Muscle of leg (tissue), 11 donors: Measurements from ENCODE around the gene TECPR1. TPM values are rescaled to one million over a fixed set of nuclear protein-coding genes. Genes with fewer than 3 reads are reported as not detected.

Source experiments
- DNase-seq: peaks from one replicate; pipeline ENCODE4 v3.0.0; 2013
- H3K27ac ChIP-seq: one replicate; pipeline ENCODE4 v1.5.1; 2013; ENCODE audit warnings: mild to moderate bottlenecking, low read length, control low read depth
- H3K27me3 ChIP-seq: one replicate; pipeline ENCODE4 v1.6.1; 2013; ENCODE audit warnings: low read length; ENCODE audit not compliant: control insufficient read depth, insufficient read depth
- H3K36me3 ChIP-seq: one replicate; pipeline ENCODE4 v1.6.1; 2013; ENCODE audit warnings: low read length; ENCODE audit not compliant: control insufficient read depth, insufficient read depth
- H3K4me1 ChIP-seq: one replicate; pipeline ENCODE4 v1.6.1; 2013; ENCODE audit warnings: low read length; ENCODE audit not compliant: control insufficient read depth, insufficient read depth
- H3K4me3 ChIP-seq: one replicate; pipeline ENCODE4 v1.5.1; 2013; ENCODE audit warnings: low read length, control low read depth
- H3K9me3 ChIP-seq: replicated peaks from 2 replicates; pipeline ENCODE4 v1.6.1; 2013; ENCODE audit warnings: low read depth, low read length; ENCODE audit not compliant: control insufficient read depth
- WGBS: methylation state at CpG from one replicate; pipeline ENCODE4 v1.1.5; 2013; ENCODE audit warnings: missing lambda C conversion rate; ENCODE audit not compliant: insufficient coverage; 5-methylcytosine and 5-hydroxymethylcytosine counted together
- polyA plus RNA-seq, 8 donors: library from polyadenylated mRNA; unstranded; fragments of 120-200 nt; gene quantifications; one replicate each; pipeline versions ENCODE4 v1.2.1 to v1.2.3, GENCODE V29; 2013; ENCODE audit warnings: inconsistent platforms in 1 of 8, low replicate concordance in 1 of 8; ENCODE audit not compliant: insufficient read length in 8 of 8, insufficient read depth in 1 of 8
- total RNA-seq: library from RNA; stranded (reverse); fragments of 120-200 nt; gene quantifications from one replicate; pipeline ENCODE4 v1.2.4, GENCODE V29; 2013

The TECPR1 gene
- total and polyA plus RNA-seq, 9 donors: 14.4 to 26.5 (median 17.2) TPM

DNA sequence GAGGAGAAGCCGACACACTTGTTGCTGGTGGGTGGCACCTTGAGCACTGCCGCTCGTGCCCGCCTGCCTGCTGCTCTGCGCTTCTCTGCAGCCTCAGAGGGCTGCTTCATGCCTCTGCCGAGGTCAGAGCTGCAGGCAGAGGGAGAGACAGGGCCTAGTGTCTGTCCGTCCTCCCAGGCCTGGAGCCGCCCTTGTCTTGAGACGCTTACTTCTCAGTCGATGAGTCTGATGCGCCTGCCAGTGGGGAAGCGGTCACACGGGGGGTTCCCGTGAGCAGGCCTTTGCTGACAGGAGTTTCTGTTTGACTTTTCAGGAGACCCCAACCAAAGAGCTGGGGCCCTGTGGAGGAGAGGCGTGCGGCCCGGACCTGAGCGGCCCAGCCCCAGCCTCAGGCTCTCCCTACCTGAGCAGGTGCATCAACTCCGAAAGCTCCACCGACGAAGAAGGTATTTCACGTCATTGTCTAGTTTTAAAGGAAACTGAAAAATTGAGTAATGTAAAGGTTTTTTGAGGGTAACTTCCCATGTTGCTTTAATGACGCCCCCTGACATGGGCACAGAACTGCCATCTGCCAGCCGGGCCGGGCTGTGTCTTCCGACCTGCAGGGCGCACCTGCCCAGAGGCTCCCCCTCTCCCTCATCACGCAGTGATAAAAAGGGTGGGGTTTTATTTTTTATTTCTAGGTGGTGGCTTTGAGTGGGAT is 48.6 kb downstream of the TECPR1 start:
- no peak for DNase-seq
- Histone ChIP-seq H3K4me3 (no peak overlapping the region), H3K27me3 (no peaks in the 10 kb centered on the region), H3K36me3 (peaks cover 30% of the 10 kb centered on the region), H3K4me1 (no peaks in the 10 kb centered on the region), H3K27ac (no peak overlapping the region), H3K9me3 (peaks cover 3% of the 10 kb centered on the region)
- WGBS: 94% methylated on average over 17 of the region's 28 CpGs

GRCh38 chr7:98202367-98203195 is 49.5 kb downstream of the TECPR1 start:
- H3K9me3 ChIP-seq: peaks cover 5% of the 10 kb centered on the region
- H3K4me1 ChIP-seq: no peaks in the 10 kb centered on the region
- peaks cover 30% of the 10 kb centered on the region for H3K36me3 ChIP-seq
- no peak overlapping the region for H3K4me3 ChIP-seq
- no peak for DNase-seq
- no peak overlapping the region for H3K27ac ChIP-seq
- H3K27me3 ChIP-seq: no peaks in the 10 kb centered on the region
- WGBS: 75% methylated on average over 12 of the region's 15 CpGs

- no peak for DNase-seq
- Histone ChIP-seq H3K4me3 (no peak overlapping the region), H3K27ac (no peak overlapping the region), H3K4me1 (no peaks in the 10 kb centered on the region), H3K36me3 (peaks cover 25% of the 10 kb centered on the region), H3K27me3 (no peaks in the 10 kb centered on the region), H3K9me3 (peaks cover 5% of the 10 kb centered on the region)
- WGBS: 100% methylated on average over 3 of the region's 6 CpGs
Observed at GRCh38 chr7:98200364-98200763, 51.7 kb downstream of the TECPR1 start.

GRCh38 chr7:98199131-98199530 is 52.9 kb downstream of the TECPR1 start:
- no peak overlapping the region for H3K4me3 ChIP-seq
- peaks cover 30% of the 10 kb centered on the region for H3K36me3 ChIP-seq
- H3K9me3 ChIP-seq: peaks cover 5% of the 10 kb centered on the region
- H3K4me1 ChIP-seq: no peaks in the 10 kb centered on the region
- DNase-seq: no peak
- WGBS: no CpG with 5 or more reads among the region's 5 CpGs
- no peaks in the 10 kb centered on the region for H3K27me3 ChIP-seq
- no peak overlapping the region for H3K27ac ChIP-seq

GRCh38 chr7:98196706-98197605 is 55.1 kb downstream of the TECPR1 start:
- H3K9me3 ChIP-seq: peaks cover 5% of the 10 kb centered on the region
- 88% methylated on average over 11 of the region's 16 CpGs for WGBS
- H3K27ac ChIP-seq: no peak overlapping the region
- no peaks in the 10 kb centered on the region for H3K4me1 ChIP-seq
- DNase-seq: no peak
- H3K36me3 ChIP-seq: peaks cover 38% of the 10 kb centered on the region
- no peak overlapping the region for H3K4me3 ChIP-seq
- no peaks in the 10 kb centered on the region for H3K27me3 ChIP-seq

DNA sequence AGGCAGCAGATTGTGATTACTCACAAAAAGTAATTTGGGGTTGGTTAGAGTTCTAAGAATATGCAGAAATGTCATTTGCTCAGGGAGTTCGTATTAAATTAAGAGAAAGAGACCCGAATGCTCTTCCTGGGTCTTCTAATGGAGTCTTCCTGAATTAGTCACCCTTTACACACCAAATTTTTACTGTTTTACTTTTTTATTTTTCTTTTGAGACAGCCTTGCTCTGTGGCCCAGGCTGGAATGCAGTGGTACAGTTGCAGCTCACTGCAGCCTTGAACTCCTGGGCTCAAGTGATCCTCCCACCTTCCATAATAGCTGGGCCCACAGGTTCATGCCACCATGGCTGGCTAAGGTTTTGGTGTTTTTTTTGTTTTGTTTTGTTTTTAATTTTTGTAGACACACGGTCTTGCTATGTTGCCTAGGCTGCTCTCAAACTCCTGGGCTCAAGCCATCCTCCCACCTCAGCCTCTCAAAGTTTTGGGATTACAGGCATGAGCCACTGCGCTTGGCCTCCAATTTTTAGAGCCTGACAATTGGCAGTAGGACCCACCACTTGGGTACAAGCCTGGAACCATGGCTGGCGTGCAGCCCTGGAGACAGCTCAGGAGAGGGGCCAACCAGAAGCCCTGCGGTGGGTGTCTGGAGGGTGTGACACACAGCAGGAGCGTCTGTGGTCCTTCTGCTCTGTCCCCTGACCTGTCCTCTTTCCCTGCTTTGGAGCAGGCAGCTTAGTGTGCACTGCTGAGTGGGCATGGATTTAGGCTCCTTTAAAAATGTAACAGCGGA is 57.2 kb downstream of the TECPR1 start:
- peaks cover 5% of the 10 kb centered on the region for H3K9me3 ChIP-seq
- no peak overlapping the region for H3K4me3 ChIP-seq
- no peaks in the 10 kb centered on the region for H3K27me3 ChIP-seq
- DNase-seq: no peak
- whole genome bisulfite sequencing: 92% methylated on average over 3 of the region's 8 CpGs
- peaks cover 49% of the 10 kb centered on the region for H3K36me3 ChIP-seq
- H3K27ac ChIP-seq: no peak overlapping the region
- no peaks in the 10 kb centered on the region for H3K4me1 ChIP-seq

GRCh38 chr7:98194186-98194585 is 57.8 kb downstream of the TECPR1 start:
- H3K4me3 ChIP-seq: no peak overlapping the region
- H3K27ac ChIP-seq: no peak overlapping the region
- WGBS: 96% methylated on average over 23 of the region's 28 CpGs
- DNase-seq: no peak
- peaks cover 5% of the 10 kb centered on the region for H3K9me3 ChIP-seq
- peaks cover 53% of the 10 kb centered on the region for H3K36me3 ChIP-seq
- H3K27me3 ChIP-seq: no peaks in the 10 kb centered on the region
- no peaks in the 10 kb centered on the region for H3K4me1 ChIP-seq

DNA sequence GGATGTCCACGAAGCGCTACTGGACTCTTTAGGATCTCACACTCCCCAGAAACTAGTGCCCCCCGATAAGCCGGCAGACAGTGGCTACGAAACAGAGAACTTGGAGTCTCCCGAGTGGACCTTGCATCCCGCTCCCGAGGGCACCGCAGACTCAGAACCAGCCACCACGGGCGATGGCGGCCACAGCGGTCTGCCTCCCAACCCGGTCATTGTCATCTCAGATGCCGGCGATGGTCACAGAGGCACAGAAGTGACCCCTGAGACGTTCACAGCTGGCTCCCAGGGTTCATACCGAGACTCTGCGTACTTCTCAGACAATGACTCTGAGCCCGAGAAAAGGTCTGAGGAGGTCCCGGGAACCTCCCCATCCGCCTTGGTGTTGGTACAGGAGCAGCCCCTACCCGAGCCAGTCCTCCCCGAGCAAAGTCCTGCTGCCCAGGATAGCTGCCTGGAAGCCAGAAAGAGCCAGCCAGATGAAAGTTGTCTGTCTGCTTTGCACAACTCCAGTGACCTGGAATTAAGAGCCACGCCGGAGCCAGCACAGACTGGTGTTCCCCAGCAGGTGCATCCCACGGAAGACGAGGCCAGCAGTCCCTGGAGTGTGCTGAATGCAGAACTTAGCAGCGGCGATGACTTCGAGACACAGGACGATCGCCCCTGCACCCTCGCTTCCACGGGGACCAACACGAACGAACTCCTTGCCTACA is 58.4 kb downstream of the TECPR1 start:
- 96% methylated on average over 37 of the region's 37 CpGs for WGBS
- peaks cover 57% of the 10 kb centered on the region for H3K36me3 ChIP-seq

DNA sequence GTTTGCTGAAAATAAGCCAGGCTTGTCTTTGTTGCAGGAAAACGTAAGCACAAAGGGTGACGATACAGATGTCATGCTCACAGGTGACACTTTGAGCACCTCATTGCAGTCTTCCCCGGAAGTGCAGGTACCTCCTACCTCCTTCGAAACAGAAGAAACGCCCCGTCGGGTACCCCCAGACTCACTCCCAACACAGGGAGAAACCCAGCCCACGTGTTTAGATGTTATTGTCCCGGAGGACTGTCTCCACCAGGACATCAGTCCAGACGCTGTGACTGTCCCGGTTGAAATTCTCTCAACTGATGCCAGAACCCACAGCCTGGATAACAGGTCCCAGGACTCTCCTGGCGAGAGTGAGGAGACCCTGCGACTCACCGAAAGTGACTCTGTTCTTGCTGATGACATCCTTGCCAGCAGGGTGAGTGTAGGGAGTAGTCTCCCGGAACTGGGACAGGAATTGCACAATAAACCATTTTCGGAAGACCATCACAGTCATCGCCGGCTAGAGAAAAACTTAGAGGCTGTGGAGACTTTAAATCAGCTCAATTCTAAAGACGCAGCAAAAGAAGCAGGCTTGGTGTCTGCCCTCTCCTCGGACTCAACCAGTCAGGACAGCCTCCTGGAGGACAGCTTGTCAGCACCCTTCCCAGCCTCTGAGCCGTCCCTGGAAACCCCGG is 59.1 kb downstream of the TECPR1 start:
- Histone ChIP-seq H3K36me3 (peaks cover 59% of the 10 kb centered on the region), H3K9me3 (no peaks in the 10 kb centered on the region), H3K4me3 (no peak overlapping the region), H3K4me1 (no peaks in the 10 kb centered on the region), H3K27ac (no peak overlapping the region), H3K27me3 (no peaks in the 10 kb centered on the region)
- DNase-seq: no peak
- 93% methylated on average over 22 of the region's 22 CpGs for WGBS

More for the DNA sequence above, 58.4 kb downstream of the TECPR1 start:
- H3K9me3 ChIP-seq: peaks cover 3% of the 10 kb centered on the region
- H3K4me3 ChIP-seq: no peak overlapping the region
- H3K27me3 ChIP-seq: no peaks in the 10 kb centered on the region
- H3K4me1 ChIP-seq: no peaks in the 10 kb centered on the region
- DNase-seq: no peak
- no peak overlapping the region for H3K27ac ChIP-seq
